ENCODE data around the gene EGFL8.
"Not testable (repeated sequence)": the region's sequence is repeated elsewhere in the genome, so short reads cannot be mapped to it uniquely, and the experiment has no call there.

EGFL8 gene

DNA sequence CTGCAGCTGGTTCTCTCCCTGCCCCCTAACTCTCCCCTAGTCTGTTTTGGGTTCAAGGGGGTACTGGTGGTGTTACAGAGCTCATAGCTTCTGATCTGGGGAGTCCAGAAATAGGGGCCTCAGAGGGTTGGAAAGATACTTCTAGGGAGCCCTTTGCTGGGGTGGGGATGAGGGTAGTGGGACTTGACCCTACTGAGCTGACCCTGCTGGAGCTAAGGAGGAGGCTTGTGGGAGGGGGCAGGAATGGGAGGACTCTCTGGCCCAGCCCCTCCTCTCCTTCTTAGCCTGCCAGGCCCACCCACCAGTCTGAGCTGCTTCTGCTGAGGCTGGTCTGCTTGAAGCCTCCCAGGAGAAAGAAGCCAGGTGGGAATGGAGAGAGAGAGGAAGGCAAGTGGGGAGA, at the start of gene EGFL8:
Gene EGFL8 (plus strand): TSS at position 301 of the 400 bp plus-strand sequence. CDS start 1,571 bp downstream, outside the sequence.
- DNase-seq: no peak

DNA sequence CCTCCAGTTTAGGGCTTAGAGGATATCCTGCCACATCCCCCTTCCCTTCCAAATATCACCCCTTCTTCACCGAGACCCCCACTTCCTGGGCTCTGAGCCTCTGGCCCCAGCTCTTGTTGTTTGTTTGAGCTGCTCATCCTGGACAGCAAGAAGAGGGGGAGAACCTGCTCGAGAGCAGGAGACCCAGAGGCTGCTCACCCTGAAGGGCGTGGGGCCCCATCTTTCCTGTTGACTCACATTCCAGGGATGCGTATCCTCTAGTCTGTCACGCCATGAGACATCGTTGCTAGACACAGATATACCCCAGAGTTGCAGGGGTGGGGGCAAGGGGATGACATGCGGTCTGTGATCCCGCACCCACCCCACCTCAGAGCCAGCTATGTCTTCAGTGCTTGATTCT, 49.6 kb upstream of the EGFL8 start:
- DNase-seq: no peak

DNA sequence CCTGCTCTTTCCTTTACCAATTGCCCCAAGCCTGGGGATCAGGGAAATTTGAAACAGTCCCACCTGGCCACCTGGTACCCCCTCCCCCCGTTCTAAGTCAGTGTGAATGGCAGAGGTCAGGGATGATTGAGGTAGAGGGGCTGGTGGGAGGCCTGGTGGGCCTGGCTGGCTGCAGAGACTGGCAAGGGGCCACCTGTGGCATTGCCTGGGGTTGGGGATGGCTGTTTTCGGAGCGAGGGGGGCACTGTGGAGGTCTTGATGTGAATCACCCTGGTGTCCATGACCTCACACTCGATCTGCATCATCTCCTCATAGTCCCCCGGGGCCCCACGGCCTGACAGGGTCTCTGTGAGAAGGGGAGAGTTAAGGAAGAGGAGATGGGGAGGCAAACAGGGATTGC, 48.8 kb upstream of the EGFL8 start:
- no peak for DNase-seq

DNA sequence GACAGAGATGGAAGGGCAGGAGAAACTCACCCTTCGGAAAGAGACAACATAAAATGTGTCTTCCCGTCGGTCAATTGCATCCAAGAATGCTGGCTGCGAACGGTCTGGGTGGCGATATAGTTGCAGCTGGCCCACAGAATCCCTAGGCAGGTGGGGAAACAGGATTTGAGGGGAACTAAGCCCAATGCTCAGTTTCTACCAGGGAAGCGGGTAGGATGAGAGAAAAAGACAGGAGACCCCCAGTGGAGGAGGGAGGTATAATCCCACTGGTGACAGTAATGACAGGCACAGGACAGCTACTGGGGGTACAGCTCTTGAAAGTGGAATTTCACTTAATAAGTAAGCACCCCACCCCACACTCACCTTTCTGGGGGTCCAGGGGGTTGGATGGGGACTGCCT, 47.7 kb upstream of the EGFL8 start:
- DNase-seq: no peak

DNA sequence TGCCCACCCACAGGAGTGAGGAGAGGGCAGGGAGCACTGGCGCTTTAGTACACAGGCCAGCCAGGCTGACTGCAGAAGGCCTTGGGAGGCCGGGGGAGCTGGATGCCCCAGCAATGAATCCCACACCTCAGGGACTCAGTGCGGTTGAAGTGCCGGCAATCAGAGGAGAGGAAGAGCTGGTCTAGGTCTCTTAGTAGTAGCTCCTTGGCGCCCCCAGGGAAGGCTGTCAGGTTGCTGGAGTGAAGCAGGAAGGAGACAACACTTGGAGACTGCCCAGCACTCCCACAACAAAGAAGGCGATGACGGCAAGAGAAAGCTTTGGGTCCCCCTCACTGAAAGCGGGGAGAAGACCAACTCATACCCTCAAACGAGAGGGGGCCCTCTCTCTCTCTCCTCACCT, 46.9 kb upstream of the EGFL8 start:
- DNase-seq: no peak

DNA sequence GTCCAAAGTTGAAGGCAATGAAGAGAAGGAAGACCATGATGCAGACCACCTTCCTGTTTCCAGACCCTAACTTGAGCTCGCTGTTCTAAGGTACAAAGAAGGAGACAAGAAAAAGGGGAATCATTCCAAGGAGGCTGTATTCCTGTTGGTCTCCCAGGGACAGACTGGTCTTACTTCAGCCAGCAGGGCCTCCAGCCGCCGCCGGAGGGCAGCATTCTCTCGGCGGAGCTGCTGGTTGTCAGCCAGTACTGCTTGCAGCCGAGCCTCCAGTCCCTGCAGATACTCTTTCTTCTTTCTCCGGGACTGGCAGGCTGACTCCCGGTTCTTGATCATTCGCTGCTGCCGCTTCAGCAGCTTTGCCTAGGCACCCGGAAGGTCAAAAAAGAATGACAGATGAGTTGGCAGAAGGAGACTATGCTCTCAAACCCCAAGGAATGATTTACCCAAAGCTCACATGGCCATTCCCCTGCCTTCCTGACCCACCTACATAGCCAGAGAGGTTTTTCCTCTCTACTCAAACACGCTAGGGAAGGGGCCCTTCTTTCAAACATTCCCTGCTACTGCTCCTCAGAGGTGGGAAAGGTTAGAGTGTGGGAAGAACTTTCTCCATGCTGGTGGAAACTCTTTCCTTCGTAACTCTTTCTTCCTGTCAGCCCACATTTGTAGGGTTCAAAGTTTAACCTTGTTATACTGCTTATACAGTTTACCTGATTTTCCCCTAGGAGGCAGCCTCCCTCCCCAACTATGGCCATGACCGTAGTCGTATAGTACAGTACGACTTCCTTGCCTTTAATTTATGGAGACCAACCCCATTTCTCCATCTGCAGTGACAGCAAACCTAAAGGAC, 45.4 kb upstream of the EGFL8 start:
- peak; percentile 62 for DNase-seq

DNA sequence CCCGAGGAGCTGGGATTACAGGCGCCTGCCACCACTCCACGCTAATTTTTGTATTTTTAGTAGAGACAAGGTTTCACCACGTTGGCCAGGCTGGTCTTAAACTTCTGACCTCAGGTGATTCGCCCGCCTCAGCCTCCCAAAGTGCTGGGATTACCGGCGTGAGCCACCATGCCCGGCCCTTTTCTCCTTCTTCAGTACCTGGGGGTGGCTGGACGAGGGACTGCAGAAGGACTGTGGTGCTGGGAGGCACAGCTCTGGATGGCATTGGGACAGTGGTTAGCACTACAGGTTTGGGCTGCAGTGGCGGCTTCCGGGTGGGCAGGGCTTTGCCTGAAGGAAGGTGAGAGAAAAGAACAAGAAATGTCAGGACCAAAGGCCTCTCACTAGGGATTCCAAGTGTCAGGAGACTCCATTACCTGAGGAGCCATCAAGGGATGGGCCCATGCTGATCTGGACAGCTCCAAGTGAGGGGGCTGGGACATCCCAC, 43.8 kb upstream of the EGFL8 start:
- DNase-seq: no peak

DNA sequence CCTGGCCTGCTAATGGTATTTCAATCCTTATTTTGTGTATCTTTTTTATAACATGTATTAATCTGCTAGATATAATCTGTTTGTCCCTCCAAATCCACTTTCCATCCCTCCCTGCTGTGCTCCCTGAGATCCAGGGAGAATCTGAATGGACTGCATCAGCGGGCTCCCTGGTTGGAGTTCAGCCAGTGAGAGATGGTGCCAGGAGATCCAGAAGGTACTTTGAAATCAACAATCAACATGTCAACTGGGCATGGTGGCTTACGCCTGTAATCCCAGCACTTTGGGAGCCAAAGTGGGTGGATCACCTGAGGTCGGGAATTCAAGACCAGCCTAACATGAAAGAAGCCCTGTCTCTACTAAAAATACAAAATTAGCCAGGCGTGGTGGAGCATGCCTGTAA, 40.7 kb upstream of the EGFL8 start:
- DNase-seq: no peak

DNA sequence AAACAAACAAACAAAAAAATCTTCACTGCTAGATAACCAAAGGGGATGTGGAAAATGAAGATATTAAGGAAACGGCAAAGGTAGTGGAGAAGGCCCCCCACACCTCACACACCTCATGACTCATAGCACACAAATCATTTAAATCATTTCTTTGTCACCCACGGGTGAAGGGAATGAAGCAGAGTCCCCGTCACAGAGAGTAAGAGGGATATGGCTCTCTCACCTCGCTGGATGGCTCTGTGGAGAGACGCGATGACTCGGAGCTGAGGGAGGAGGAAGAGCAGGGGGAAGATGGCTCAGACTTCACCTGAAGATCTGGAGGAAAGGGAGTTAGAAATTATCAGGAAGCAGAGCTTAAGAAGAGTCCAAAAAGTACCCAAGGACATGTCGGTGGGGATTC, 37.5 kb upstream of the EGFL8 start:
- DNase-seq: no peak

DNA sequence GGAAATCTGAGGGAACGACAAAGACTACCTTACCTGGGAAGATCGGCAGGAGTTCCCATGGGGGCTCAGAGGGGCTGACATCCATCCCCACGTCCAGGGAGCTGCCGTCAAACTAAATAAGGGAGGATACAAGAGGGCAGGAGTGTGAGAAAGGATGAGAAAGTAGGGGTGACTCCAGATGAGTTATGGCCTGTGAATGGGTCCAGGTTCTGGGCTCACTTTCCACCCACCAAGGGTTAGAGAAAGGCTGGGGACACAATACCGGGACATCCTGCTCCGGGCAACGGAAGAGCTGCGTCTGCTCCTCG, 37.0 kb upstream of the EGFL8 start:
- DNase-seq: no peak

DNA sequence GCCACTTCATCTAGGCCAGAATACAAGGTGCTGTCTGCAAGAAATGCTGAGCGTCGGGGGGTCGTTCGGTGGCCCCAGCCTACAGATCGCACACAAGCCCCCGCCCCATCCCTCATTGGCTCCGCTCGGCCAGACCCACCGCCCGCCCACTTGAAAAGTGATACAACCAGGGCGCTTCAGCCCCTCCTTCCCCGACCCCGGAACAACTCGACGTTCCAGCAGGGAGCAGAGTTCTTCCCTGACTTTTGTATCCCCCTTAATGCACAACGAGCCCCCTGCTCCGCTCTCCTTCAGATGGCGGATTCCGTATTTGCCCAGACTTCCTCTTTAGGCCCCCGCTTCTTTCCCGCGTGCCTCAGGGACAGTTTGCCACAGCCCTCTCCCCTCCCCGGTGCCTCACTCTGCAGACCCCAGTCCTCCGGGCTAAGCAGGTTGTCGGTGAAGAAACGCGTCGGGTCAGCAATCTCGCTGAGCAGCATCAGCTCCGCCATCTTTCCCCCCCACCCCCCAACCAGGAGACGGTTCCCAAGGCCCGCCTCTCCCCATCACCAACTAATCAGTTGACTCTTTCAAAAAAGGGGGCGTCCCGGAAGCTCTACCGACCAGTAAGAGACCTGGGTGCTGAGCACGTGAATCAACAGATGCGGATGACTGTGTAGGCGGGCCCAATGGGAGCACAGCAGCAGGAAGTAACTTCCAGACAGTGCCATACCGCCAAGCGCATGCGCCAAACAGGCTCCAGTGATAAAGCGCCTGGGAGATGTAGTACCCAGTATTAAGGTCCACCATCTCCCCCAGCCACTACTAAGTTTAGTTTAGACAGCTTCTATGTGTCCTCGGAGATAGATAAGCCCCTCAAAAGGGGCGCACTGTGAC, 36.4 kb upstream of the EGFL8 start, which contains the start of gene ATF6B:
Gene ATF6B (minus strand): TSS at position 530 of the 876 bp plus-strand sequence. CDS start 39 bp downstream, at position 491.
- peak; percentile 100 for DNase-seq

DNA sequence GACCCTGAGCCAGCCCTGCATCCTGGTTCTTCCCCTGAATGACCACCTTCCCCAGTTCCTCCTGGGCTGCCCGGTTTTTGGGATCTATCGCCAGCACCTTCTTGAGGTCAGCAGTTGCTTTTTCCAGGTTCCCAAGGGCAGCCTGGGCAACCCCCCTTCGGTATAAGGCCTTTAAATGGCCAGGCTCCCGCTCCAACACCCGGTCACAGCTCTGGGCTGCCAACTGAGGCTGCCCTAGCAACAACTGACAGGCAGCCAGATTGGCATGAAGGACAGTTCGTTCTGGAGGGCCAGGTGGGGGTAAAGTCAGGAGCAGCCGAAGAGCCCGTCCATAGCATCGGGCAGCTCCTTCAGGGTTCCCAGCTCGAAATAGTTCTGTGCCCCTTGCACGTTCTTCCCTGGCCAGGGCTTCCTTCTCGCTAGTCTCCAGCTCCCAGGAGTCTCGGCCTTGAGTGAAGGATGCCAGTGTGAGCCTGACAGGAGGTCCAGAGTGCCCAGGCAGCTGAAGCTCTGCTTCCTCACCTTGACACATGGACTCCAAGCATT, 35.6 kb upstream of the EGFL8 start:
- no peak for DNase-seq

DNA sequence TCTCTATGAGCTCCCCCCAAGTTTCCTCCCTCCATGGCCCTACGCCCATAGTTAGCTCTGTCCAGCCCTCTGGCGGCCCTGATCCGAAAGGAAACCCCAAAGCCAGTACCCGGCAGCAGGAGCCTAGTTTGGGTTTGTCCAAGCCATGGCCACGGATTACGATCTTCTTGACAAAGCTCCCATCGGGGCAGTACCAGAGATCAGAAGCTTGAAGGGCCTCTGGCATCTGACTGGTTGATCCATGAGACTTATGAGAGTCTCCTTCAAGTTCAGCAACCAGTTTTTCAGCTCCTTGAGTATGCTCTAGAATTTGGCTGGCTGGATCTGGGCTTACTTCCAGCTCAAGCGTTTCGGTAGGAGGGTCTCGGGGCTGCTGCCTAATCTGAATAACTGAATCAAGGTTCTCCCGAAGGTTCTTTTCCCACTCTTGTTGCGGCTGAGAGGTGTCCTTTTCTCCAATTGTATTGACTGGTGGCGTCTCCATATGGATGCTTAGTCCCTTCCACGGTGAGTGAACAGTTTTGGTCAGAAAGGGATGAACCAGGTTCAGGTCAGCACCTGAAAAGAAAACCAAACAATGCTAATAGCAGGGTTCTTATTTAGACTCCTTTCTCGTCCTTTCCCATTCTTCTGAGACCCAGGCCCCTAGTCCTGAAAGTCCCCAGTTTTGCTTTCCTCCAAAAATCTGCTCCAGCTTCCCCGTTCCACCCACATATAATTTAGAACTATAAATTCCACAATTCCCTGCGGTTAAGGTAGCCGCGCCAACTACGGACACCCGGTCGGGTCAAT, 34.9 kb upstream of the EGFL8 start:
- no peak for DNase-seq

DNA sequence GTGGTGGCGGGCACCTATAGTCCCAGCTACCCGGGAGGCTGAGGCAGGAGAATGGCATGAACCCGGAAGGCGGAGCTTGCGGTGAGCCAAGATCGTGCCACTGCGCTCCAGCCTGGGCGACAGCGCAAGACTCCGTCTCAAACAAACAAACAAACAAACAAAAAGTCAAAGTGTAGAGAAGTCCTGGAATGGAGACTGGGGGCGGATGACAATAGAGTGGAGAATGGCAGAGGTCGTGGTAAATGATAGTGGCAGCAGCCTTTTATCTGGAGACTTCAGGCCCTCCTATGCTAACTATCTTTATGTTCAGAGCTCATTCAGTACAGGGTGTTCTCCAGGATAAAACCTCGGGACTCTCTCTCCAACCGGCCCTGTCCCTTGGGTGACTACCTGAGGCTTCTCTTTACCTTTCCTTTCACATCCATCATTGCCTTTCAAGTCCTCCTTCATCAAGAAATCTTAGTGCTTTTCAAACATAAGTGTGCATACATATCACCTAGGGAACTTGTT, 32.9 kb upstream of the EGFL8 start:
- no peak for DNase-seq

DNA sequence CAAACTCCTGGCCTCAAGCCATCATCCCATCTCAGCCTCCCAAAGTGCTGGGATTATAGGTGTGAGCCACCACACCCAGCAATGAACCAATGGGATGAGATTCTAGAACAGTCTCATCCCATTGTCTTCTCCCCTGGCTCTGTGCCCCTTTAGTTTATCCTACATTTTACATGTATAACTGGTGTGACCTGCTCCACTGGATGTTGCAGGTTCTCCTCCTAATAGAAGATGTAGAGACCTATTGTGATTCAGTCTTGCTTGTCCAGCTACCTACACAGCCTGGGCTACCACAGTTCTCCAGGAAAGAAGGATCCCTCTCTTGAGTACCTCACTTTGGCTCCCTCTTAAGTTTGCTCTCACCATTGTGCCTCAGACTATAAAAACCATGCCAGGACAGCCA, 32.3 kb upstream of the EGFL8 start:
- DNase-seq: no peak

DNA sequence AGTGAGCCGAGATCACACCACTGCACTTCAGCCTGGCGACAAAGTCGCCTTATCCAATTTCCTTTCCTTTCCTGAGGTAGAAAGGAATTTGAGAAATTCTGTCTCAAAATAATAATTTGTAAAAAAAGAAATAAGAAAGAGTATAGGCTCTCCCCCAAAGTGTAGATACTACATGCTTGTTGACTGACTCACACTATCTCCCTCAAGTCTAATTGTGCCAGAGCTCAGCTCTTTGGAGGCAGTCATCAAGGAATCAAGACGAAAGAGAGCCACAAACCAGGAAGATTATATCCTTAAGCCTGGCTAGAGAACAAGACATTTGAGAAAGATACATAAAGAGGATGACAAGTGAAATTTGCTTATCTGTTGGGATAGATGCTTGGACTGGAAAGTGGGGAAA, 30.6 kb upstream of the EGFL8 start:
- DNase-seq: no peak

DNA sequence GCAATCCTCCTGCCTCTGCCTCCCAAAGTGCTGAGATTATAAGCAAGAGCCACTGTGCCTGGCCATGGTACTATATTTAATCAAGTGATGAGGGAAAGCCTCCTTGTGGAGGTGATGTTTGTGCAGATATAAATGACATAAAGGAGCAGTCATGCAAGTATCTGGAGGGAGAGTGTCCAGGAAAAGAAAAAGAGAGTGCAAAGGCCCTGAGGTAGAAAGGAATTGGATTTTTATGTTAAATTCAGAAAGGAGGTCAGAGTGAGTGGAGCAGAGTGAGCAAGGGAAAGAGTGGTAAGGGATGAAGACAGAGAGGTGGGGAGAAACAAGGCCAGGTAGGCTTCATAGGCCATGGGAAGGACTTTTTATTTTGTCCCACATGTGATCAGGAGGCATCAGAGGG, 26.9 kb upstream of the EGFL8 start:
- DNase-seq: no peak

DNA sequence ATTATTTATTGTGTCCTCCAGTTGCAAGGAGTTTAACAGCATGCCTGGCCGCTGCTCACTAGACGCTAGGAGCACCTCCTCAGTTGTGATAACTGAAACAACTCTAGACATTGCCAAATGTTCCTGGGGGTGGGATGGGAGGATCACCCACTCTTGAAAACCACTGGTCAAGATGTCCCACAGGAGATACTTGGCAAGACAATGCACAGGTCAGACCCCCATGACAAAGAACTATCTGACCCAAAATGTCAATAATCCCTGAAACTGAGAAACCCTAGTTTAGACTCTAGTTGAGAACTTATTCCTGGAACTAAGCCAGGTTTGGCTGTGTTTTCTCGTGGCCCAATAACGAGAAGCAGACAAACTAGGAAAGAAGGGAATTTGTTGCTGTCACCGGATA, 24.8 kb upstream of the EGFL8 start:
- DNase-seq: no peak

DNA sequence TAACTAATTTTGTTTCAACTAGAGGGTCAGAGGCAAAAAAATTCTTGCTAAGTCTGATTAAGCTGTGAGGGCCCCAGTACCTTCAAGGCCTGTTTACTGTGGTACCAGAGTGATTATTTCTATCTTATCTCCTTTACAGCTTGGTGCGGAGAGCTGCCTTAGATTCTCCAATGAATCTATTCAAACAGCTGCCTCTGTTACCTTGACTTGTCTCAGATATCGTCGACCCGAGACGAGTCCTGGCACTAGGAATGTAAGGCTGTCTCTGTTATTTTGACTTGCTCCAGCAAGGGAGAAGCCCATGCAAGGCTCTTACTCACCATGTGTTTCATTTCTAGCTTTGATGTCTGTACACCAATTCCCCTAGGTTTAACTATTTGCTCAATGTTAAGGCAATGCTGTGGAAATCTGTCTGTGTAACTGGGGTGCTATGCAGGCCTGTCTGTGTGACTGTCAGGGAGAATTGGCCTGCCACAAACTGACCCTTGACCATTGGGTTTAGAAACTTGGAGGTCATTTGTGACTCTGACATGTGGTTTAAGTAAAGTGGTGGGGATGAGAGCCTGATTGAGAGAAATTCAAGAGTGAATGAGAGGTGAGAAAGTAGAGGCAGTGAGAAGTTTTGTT, 23.9 kb upstream of the EGFL8 start:
- DNase-seq: no peak

DNA sequence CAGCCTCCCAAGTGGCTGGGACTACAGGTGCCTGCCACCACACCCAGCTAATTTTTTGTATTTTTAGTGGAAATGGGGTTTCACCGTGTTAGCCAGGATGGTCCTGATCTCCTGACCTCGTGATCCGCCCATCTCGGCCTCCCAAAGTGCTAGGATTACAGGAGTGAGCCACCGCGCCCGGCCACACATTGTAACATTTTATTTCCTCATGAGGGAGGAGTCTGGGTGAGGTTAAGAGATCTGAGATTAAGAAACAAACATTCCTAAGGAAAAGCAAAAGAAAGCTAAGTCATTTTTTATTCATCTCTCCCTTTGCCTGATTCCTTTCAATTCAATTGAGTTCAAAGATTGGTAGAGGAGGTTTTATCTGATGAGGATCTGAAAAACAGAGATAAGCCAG, 20.2 kb upstream of the EGFL8 start:
- not testable (repeated sequence) for DNase-seq

DNA sequence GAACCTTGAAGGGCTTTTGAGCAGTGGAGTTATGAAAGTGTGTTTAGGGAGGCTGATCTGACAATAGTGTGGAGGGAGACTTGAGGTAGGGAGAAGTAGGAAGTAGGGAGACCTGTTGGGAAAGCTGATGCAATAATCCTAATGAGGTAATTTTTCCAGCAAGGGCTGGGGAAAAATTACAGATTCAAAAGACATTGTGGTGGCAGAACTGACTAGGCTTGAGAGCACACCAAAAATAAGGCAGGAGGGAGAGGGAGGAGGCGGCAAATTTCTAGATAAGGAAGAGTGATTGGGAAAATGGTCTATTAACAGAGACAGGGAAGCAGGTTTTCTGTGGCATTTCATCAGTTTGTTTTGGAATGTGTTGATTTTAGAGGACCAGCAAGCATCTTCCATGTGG, 18.1 kb upstream of the EGFL8 start:
- no peak for DNase-seq

DNA sequence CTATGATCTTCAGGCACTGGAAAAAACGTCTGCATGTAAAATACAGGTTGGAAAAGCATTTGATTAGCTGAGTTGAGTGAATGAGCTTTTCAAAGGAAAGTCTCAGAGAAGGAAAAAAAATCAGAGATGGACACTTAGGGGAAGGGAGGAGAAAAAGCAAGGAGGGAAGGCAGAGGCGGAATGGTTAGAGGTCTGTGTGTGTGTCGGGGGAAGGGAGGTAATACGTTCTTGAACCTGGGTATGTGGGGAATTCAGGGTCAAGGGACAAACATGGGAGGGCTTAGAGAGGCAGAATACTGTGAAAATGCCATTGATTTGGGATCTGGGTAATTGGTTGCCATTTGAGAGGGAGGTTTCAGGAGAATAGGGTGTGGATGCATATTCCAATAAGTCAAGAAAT, 17.7 kb upstream of the EGFL8 start:
- no peak for DNase-seq
